OCI-LY1 (cell line): ENCODE results near the gene CDH9.

Experiments
- EZH2 ChIP-seq: fragments of 200-600 bp; sonication (generic), shearing (Covaris generic); IDR thresholded peaks from 2 replicates; pipeline ENCODE4 v1.8.0; 2017; ENCODE audit warnings: borderline replicate concordance, mixed run types, mild to moderate bottlenecking, antibody characterized with exemption, low read length, moderate library complexity, mixed read lengths
- TF ChIP-seq, protein P1 (sequence below): fragments of 200-600 bp; sonication (generic), shearing (Covaris generic); IDR thresholded peaks from 2 replicates; pipeline ENCODE4 v1.5.1; 2017; ENCODE audit warnings: mild to moderate bottlenecking, antibody characterized with exemption, low read length, moderate library complexity, mixed read lengths

DNA sequence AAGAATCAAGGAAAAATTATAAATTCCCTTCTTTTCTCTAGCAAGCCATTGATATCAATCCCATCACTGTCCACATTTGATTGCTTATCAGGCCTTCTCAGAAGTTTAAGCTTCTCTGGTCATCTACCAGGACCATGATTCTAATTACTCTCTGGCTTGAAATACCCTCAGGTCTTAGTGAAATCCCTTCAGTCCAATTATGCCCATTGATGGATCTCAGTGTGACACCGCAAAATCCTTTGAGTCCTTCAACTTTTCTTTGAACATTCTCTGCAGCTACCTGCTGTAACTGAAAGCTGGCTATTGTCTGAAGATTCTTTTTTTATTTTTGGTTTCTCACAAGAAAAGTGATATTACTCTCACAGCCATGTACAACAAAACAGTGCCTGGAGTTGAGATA is 3.0 kb upstream of the CDH9 start:
- TF ChIP-seq, protein P1, sequence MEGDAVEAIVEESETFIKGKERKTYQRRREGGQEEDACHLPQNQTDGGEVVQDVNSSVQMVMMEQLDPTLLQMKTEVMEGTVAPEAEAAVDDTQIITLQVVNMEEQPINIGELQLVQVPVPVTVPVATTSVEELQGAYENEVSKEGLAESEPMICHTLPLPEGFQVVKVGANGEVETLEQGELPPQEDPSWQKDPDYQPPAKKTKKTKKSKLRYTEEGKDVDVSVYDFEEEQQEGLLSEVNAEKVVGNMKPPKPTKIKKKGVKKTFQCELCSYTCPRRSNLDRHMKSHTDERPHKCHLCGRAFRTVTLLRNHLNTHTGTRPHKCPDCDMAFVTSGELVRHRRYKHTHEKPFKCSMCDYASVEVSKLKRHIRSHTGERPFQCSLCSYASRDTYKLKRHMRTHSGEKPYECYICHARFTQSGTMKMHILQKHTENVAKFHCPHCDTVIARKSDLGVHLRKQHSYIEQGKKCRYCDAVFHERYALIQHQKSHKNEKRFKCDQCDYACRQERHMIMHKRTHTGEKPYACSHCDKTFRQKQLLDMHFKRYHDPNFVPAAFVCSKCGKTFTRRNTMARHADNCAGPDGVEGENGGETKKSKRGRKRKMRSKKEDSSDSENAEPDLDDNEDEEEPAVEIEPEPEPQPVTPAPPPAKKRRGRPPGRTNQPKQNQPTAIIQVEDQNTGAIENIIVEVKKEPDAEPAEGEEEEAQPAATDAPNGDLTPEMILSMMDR, result no peak
- TF ChIP-seq EZH2, result no peak
